Measurements from ENCODE around the gene GTSE1. TPM values are rescaled to one million over a fixed set of nuclear protein-coding genes. Genes with fewer than 3 reads are reported as not detected.

GTSE1 gene
- polyA plus RNA-seq, 1 of the 3 experiments (the other 2 are of a cell fraction) = 12.2 TPM

- no peaks in the 10 kb centered on the region for H3K4me1 ChIP-seq (ENCODE audit: control insufficient read depth in 1 of 2, insufficient read depth in 2 of 2, low read depth in 1 of 2, low read length in 1 of 2)
- no peaks in the 10 kb centered on the region for H3K9me2 ChIP-seq
- TF ChIP-seq, protein P1, sequence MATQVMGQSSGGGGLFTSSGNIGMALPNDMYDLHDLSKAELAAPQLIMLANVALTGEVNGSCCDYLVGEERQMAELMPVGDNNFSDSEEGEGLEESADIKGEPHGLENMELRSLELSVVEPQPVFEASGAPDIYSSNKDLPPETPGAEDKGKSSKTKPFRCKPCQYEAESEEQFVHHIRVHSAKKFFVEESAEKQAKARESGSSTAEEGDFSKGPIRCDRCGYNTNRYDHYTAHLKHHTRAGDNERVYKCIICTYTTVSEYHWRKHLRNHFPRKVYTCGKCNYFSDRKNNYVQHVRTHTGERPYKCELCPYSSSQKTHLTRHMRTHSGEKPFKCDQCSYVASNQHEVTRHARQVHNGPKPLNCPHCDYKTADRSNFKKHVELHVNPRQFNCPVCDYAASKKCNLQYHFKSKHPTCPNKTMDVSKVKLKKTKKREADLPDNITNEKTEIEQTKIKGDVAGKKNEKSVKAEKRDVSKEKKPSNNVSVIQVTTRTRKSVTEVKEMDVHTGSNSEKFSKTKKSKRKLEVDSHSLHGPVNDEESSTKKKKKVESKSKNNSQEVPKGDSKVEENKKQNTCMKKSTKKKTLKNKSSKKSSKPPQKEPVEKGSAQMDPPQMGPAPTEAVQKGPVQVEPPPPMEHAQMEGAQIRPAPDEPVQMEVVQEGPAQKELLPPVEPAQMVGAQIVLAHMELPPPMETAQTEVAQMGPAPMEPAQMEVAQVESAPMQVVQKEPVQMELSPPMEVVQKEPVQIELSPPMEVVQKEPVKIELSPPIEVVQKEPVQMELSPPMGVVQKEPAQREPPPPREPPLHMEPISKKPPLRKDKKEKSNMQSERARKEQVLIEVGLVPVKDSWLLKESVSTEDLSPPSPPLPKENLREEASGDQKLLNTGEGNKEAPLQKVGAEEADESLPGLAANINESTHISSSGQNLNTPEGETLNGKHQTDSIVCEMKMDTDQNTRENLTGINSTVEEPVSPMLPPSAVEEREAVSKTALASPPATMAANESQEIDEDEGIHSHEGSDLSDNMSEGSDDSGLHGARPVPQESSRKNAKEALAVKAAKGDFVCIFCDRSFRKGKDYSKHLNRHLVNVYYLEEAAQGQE (IDR thresholded peaks at IDR 0.05; ENCODE audit: low read depth, low read length) = no peak
- TF ChIP-seq RCOR1 (IDR thresholded peaks at IDR 0.05; ENCODE audit: low read length) = no peak
- TF ChIP-seq, protein P2, sequence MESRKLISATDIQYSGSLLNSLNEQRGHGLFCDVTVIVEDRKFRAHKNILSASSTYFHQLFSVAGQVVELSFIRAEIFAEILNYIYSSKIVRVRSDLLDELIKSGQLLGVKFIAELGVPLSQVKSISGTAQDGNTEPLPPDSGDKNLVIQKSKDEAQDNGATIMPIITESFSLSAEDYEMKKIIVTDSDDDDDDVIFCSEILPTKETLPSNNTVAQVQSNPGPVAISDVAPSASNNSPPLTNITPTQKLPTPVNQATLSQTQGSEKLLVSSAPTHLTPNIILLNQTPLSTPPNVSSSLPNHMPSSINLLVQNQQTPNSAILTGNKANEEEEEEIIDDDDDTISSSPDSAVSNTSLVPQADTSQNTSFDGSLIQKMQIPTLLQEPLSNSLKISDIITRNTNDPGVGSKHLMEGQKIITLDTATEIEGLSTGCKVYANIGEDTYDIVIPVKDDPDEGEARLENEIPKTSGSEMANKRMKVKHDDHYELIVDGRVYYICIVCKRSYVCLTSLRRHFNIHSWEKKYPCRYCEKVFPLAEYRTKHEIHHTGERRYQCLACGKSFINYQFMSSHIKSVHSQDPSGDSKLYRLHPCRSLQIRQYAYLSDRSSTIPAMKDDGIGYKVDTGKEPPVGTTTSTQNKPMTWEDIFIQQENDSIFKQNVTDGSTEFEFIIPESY (IDR thresholded peaks at IDR 0.05; ENCODE audit: borderline replicate concordance, low read depth) = no peak
- TF ChIP-seq TAF1 (IDR thresholded peaks at IDR 0.05; ENCODE audit: borderline replicate concordance, low read depth, low read length) = no peak
- no peak for TF ChIP-seq NRF1 (IDR thresholded peaks at IDR 0.05; ENCODE audit: low read depth, low read length)
- TF ChIP-seq FOSL2 (IDR thresholded peaks at IDR 0.05; ENCODE audit: borderline replicate concordance, low read depth) = no peak
- no peak for TF ChIP-seq POLR2AphosphoS5 (IDR thresholded peaks at IDR 0.05; ENCODE audit: low read depth, low read length)
- no peak for TF ChIP-seq CHD2 (IDR thresholded peaks at IDR 0.05; ENCODE audit: low read length, partially characterized antibody)
- no peak for TF ChIP-seq TEAD4 (IDR thresholded peaks at IDR 0.05; ENCODE audit: borderline replicate concordance, insufficient read depth)
- peaks cover 16% of the 10 kb centered on the region; the same call in 1 of the 2 replicates for H3K79me2 ChIP-seq (ENCODE audit: insufficient read depth)
- no peak for DNase-seq
- H3K27ac ChIP-seq (ENCODE audit: low read depth in 2 of 2, low read length in 1 of 2) = no peak overlapping the region
- peaks cover 15% of the 10 kb centered on the region; the same call in 1 of the 2 replicates for H4K20me1 ChIP-seq (ENCODE audit: insufficient read depth)
- no peaks in the 10 kb centered on the region for H3K9me3 ChIP-seq
- no peak overlapping the region for H2AFZ ChIP-seq (ENCODE audit: low read depth)
- H3K27me3 ChIP-seq (ENCODE audit: insufficient read depth) = no peaks in the 10 kb centered on the region
- ChIA-PET CTCF (interaction anchor here (1.7 kb wide), 1 partner anchor 193 kb away, joined by 7 read pairs; no protein-coding TSS in a partner anchor), POLR2A (no interaction called here)
- H3K36me3 ChIP-seq (replicated peaks in 1 of 2; ENCODE audit: control insufficient read depth in 1 of 2, insufficient read depth in 2 of 2, low read length in 1 of 2) = peaks cover 20 to 82% of the 10 kb centered on the region in 2 experiments
- 79% methylated on average over 6 of the region's 6 CpGs for WGBS (ENCODE audit: low lambda C conversion rate)
- H3K9ac ChIP-seq = no peak overlapping the region
- no peak overlapping the region for H3K4me3 ChIP-seq (ENCODE audit: low read depth in 2 of 2, low read length in 1 of 2)
- H3F3A ChIP-seq (replicated peaks; ENCODE audit: insufficient read depth) = no peaks in the 10 kb centered on the region
- H3K4me2 ChIP-seq = no peak overlapping the region
Measured at GRCh38 chr22:46349681-46350080, 53.0 kb downstream of the GTSE1 start.

DNA sequence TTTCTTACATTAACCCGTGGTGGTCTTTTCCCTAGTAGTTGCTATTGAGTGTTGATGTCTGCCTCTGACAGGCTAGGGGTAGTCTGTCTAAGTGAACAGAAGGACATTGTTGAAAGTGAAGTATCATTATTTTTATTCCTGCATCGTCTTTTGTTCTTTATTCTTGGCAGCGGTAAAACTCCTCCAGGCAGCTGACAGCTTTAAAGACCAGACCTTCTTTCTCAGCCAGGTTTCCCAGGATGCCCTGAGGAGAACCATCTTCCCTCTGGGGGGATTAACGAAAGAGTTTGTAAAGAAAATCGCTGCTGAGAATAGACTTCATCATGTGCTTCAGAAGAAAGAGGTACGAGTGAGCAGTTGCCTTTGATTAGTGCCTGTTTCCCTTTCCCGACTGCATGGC is 53.5 kb downstream of the GTSE1 start:
- no peak for TF ChIP-seq SMC3 (IDR thresholded peaks at IDR 0.05; ENCODE audit: low read depth, low read length)
- no peak for TF ChIP-seq NRF1 (IDR thresholded peaks at IDR 0.05; ENCODE audit: low read depth, low read length)
- TF ChIP-seq, protein P3, sequence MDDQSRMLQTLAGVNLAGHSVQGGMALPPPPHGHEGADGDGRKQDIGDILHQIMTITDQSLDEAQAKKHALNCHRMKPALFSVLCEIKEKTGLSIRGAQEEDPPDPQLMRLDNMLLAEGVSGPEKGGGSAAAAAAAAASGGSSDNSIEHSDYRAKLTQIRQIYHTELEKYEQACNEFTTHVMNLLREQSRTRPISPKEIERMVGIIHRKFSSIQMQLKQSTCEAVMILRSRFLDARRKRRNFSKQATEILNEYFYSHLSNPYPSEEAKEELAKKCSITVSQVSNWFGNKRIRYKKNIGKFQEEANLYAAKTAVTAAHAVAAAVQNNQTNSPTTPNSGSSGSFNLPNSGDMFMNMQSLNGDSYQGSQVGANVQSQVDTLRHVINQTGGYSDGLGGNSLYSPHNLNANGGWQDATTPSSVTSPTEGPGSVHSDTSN (IDR thresholded peaks at IDR 0.05) = no peak
- TF ChIP-seq POLR2AphosphoS5 (IDR thresholded peaks at IDR 0.05; ENCODE audit: low read depth, low read length) = no peak
- TF ChIP-seq MXI1 (IDR thresholded peaks at IDR 0.05; ENCODE audit: low read depth, low read length) = no peak
- no peak for TF ChIP-seq ELF1 (IDR thresholded peaks at IDR 0.05)
- no peak for TF ChIP-seq RCOR1 (IDR thresholded peaks at IDR 0.05; ENCODE audit: low read length)
- TF ChIP-seq GATA2 (CRISPR knock-in tag; IDR thresholded peaks at IDR 0.05) = no peak
- TF ChIP-seq FOSL2 (IDR thresholded peaks at IDR 0.05; ENCODE audit: borderline replicate concordance, low read depth) = no peak
- H3K4me1 ChIP-seq (ENCODE audit: control insufficient read depth in 1 of 2, insufficient read depth in 2 of 2, low read depth in 1 of 2, low read length in 1 of 2) = no peaks in the 10 kb centered on the region
- H3K9ac ChIP-seq = no peak overlapping the region
- H4K20me1 ChIP-seq (ENCODE audit: insufficient read depth) = peaks cover 19% of the 10 kb centered on the region; the same call in 1 of the 2 replicates
- no peak overlapping the region for H3K4me2 ChIP-seq
- no peaks in the 10 kb centered on the region for H3K27me3 ChIP-seq (ENCODE audit: insufficient read depth)
- POLR2A ChIA-PET = no interaction called here
- no peak overlapping the region for H2AFZ ChIP-seq (ENCODE audit: low read depth)
- CTCF ChIA-PET = interaction anchor here (1.7 kb wide), 1 partner anchor 193 kb away, joined by 7 read pairs; no protein-coding TSS in a partner anchor
- no peak overlapping the region for H3K27ac ChIP-seq (ENCODE audit: low read depth in 2 of 2, low read length in 1 of 2)
- no peak overlapping the region for H3K4me3 ChIP-seq (ENCODE audit: low read depth in 2 of 2, low read length in 1 of 2)
- H3K79me2 ChIP-seq (ENCODE audit: insufficient read depth) = peaks cover 14% of the 10 kb centered on the region; the same call in 1 of the 2 replicates
- no peak for DNase-seq
- no peaks in the 10 kb centered on the region for H3K9me3 ChIP-seq
- WGBS (ENCODE audit: low lambda C conversion rate) = 89% methylated on average over 7 of the region's 7 CpGs
- no peaks in the 10 kb centered on the region for H3K9me2 ChIP-seq
- peaks cover 21 to 84% of the 10 kb centered on the region in 2 experiments for H3K36me3 ChIP-seq (replicated peaks in 1 of 2; ENCODE audit: control insufficient read depth in 1 of 2, insufficient read depth in 2 of 2, low read length in 1 of 2)
- no peaks in the 10 kb centered on the region for H3F3A ChIP-seq (replicated peaks; ENCODE audit: insufficient read depth)
